Gastroesophageal sphincter (tissue), 3 donors: ENCODE data around the gene B4GALNT1.

Experiments
- CTCF ChIP-seq, 4 experiments: fragments of 200-600 bp in 2 of 4; fragments of 450-650 bp in 2 of 4; sonication (generic) in 1 of 4; IDR thresholded peaks; one replicate each; pipeline ENCODE4 v1.5.1; 2017 to 2019; ENCODE audit warnings: antibody characterized with exemption in 4 of 4, mild to moderate bottlenecking in 2 of 4, moderate library complexity in 2 of 4
- POLR2A ChIP-seq, 2 donors: fragments of 450-650 bp; IDR thresholded peaks; one replicate each; pipeline ENCODE4 v1.6.1; 2017; ENCODE audit warnings: antibody characterized with exemption in 2 of 2, mild to moderate bottlenecking in 2 of 2, moderate library complexity in 1 of 2

GRCh38 chr12:57631566-57632072 lies 1.4 kb downstream of the B4GALNT1 start:
- no peak for TF ChIP-seq CTCF (IDR thresholded peaks at IDR 0.05)
- TF ChIP-seq POLR2A (IDR thresholded peaks at IDR 0.05): no peak
